ENCODE measurements around the gene CLEC3B.
"Not testable (repeated sequence)": the region's sequence is repeated elsewhere in the genome, so short reads cannot be mapped to it uniquely, and the experiment has no call there.

The CLEC3B gene

DNA sequence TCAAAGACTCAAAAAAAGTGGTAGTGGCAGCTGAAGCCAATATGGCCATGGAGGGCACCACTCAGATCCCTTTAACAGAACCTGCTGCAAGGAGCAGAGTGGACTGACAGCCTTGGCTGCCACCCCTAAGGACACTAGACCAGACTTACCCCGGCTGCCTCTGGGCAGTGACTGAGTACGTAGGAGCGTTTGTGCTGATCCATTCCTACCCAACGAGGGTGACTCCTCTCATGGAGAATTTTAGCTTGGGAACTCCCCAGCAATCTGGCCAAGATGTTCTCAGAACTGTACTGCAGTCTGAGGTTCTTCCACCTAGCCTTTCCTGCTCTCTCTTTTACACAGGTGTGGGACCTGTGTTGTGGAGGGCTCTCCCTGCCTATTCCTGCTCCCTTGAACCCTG is 22.1 kb downstream of the CLEC3B start:
- H3K9ac ChIP-seq (ENCODE audit: low read depth in 1 of 2, low read length in 2 of 2): no peak overlapping the region
- H3K4me1 ChIP-seq (ENCODE audit: control insufficient read depth in 1 of 2, insufficient read depth in 2 of 2, low read length in 2 of 2): no peaks in the 10 kb centered on the region
- no peak overlapping the region for H3K27ac ChIP-seq (ENCODE audit: low read depth, low read length)
- H3K4me3 ChIP-seq (ENCODE audit: low read depth in 1 of 2, low read length in 2 of 2): no peak overlapping the region
- no peaks in the 10 kb centered on the region for H3K36me3 ChIP-seq (ENCODE audit: control insufficient read depth in 1 of 2, insufficient read depth in 2 of 2, low read length in 2 of 2)
- peaks cover 0 to 7% of the 10 kb centered on the region in 2 donors for H3K27me3 ChIP-seq (ENCODE audit: control insufficient read depth in 1 of 2, insufficient read depth in 2 of 2, low read length in 2 of 2)
- no peaks in the 10 kb centered on the region for H3K9me3 ChIP-seq (ENCODE audit: control insufficient read depth in 1 of 2, low read length in 2 of 2)

DNA sequence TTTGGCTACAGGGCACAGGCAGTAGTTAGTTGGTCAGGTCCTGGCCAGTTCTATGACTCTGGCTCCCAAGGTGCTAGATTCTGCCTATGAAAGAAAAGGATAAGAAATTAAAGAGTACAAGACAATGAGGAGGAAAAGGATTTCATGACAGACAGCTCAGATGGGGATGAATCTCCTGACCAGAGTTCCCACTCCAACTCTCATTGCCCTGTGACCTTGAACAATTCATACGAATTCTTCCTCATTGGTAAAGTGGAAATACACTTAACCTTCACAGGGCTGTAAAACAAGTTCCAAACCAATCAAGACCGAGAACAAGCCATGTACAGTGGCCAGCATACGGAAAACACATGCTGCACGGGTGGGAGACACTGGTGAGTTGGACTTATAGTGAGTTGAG is 23.7 kb downstream of the CLEC3B start:
- no peaks in the 10 kb centered on the region for H3K36me3 ChIP-seq (ENCODE audit: control insufficient read depth in 1 of 2, insufficient read depth in 2 of 2, low read length in 2 of 2)
- no peak overlapping the region for H3K27ac ChIP-seq (ENCODE audit: low read depth, low read length)
- no peak overlapping the region for H3K9ac ChIP-seq (ENCODE audit: low read depth in 1 of 2, low read length in 2 of 2)
- H3K4me1 ChIP-seq (ENCODE audit: control insufficient read depth in 1 of 2, insufficient read depth in 2 of 2, low read length in 2 of 2): no peaks in the 10 kb centered on the region
- H3K9me3 ChIP-seq (ENCODE audit: control insufficient read depth in 1 of 2, low read length in 2 of 2): no peaks in the 10 kb centered on the region
- H3K4me3 ChIP-seq (ENCODE audit: low read depth in 1 of 2, low read length in 2 of 2): no peak overlapping the region
- peaks cover 0 to 7% of the 10 kb centered on the region in 2 donors for H3K27me3 ChIP-seq (ENCODE audit: control insufficient read depth in 1 of 2, insufficient read depth in 2 of 2, low read length in 2 of 2)

DNA sequence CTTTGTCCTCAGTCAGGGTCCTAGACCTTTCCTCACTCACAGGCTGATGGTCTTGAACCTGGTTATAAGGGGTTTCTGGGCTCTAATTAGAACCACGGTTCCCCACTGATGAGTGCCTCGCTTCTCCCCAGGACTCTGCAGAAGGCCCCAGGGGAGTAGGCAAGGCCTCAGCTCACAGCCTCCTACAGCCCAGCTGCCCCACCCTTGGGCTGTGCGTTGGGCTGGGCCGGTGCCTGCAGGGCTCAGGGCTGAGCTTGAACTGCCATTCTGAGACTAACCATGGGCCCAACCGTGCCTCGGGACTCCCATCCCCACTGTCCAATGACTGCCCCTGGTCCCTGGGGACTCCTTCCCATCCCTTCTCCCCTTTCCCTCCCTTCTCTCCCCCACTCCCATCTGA is 25.6 kb downstream of the CLEC3B start:
- Histone ChIP-seq H3K27ac (ENCODE audit: low read depth, low read length) (no peak overlapping the region), H3K27me3 (ENCODE audit: control insufficient read depth in 1 of 2, insufficient read depth in 2 of 2, low read length in 2 of 2) (peaks cover 0 to 4% of the 10 kb centered on the region in 2 donors), H3K9me3 (ENCODE audit: control insufficient read depth in 1 of 2, low read length in 2 of 2) (no peaks in the 10 kb centered on the region), H3K4me1 (ENCODE audit: control insufficient read depth in 1 of 2, insufficient read depth in 2 of 2, low read length in 2 of 2) (no peaks in the 10 kb centered on the region), H3K4me3 (ENCODE audit: low read depth in 1 of 2, low read length in 2 of 2) (no peak overlapping the region), H3K9ac (ENCODE audit: low read depth in 1 of 2, low read length in 2 of 2) (no peak overlapping the region), H3K36me3 (ENCODE audit: control insufficient read depth in 1 of 2, insufficient read depth in 2 of 2, low read length in 2 of 2) (no peaks in the 10 kb centered on the region)

DNA sequence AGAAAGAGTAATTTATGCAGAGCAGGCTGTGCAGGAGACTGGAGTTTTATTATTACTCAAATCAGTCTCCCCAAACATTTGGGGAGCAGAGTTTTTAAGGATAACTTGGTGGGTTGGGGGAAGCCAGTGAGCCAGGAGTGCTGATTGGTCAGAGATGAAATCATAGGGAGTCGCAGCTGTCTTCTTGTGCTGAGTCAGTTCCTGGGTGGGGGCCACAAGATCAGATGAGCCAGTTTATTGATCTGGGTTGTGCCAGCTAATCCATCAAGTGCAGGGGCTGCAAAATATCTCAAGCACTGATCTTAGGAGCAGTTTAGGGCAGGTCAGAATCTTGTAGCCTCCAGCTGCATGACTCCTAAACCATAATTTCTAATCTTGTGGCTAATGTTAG is 27.7 kb downstream of the CLEC3B start:
- H3K9ac ChIP-seq (ENCODE audit: low read depth in 1 of 2, low read length in 2 of 2); H3K4me1 ChIP-seq (ENCODE audit: control insufficient read depth in 1 of 2, insufficient read depth in 2 of 2, low read length in 2 of 2); H3K4me3 ChIP-seq (ENCODE audit: low read depth in 1 of 2, low read length in 2 of 2); H3K9me3 ChIP-seq (ENCODE audit: control insufficient read depth in 1 of 2, low read length in 2 of 2); H3K36me3 ChIP-seq (ENCODE audit: control insufficient read depth in 1 of 2, insufficient read depth in 2 of 2, low read length in 2 of 2); H3K27me3 ChIP-seq (ENCODE audit: control insufficient read depth in 1 of 2, insufficient read depth in 2 of 2, low read length in 2 of 2); H3K27ac ChIP-seq (ENCODE audit: low read depth, low read length): not testable (repeated sequence)

DNA sequence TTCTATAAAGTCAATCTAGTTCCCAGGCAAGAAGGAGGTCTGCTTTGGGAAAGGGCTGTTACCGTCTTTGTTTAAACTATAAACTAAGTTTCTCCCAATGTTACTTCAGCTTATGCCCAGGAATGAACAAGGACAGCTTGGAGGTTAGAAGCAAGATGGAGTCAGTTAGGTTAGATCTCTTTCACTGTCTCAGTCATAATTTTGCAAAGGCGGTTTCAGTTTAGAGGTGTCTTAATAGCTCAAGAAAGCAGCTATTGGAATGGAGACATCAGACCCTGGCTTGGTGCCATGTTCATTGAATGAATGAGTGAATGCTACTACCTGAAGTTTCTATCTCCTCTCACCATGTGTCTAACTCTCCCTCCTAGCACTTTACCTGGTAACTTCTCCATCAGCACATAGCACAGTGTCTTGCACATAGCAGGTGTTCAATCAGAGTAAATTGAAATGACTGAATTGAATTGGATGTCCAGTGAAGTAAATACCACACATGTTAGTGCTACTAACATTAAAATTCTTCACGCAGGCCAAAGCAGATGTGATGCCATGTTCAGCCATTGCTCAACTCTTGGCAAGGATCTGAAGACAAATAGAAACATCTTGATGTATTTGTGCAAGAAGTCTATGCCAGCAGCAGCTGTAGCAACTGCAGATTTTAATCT is 28.2 kb downstream of the CLEC3B start:
- no peak overlapping the region for H3K4me3 ChIP-seq (ENCODE audit: low read depth in 1 of 2, low read length in 2 of 2)
- no peaks in the 10 kb centered on the region for H3K36me3 ChIP-seq (ENCODE audit: control insufficient read depth in 1 of 2, insufficient read depth in 2 of 2, low read length in 2 of 2)
- H3K4me1 ChIP-seq (ENCODE audit: control insufficient read depth in 1 of 2, insufficient read depth in 2 of 2, low read length in 2 of 2): no peaks in the 10 kb centered on the region
- H3K9me3 ChIP-seq (ENCODE audit: control insufficient read depth in 1 of 2, low read length in 2 of 2): no peaks in the 10 kb centered on the region
- no peak overlapping the region for H3K27ac ChIP-seq (ENCODE audit: low read depth, low read length)
- no peaks in the 10 kb centered on the region for H3K27me3 ChIP-seq (ENCODE audit: control insufficient read depth in 1 of 2, insufficient read depth in 2 of 2, low read length in 2 of 2)
- no peak overlapping the region for H3K9ac ChIP-seq (ENCODE audit: low read depth in 1 of 2, low read length in 2 of 2)

DNA sequence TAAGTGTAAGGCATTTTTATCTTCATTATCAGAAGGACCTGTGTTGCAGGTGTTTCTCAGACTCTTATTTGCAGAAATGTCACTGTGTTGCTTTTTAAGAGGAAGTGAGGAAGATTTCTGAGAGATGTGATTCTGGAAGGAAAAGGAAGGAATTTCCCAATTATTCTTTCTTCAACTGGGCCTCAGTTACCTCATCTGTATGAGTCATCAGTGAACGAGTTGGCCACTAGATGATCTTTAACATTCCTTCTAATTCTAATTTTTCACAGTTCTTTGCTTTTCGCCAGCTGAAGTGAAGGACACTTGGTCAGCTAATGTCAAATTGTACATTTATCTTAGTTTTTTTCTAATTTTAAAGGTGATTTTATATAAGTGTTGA is 28.9 kb downstream of the CLEC3B start:
- H3K4me3 ChIP-seq (ENCODE audit: low read depth in 1 of 2, low read length in 2 of 2): no peak overlapping the region
- H3K27ac ChIP-seq (ENCODE audit: low read depth, low read length): no peak overlapping the region
- H3K36me3 ChIP-seq (ENCODE audit: control insufficient read depth in 1 of 2, insufficient read depth in 2 of 2, low read length in 2 of 2): no peaks in the 10 kb centered on the region
- H3K4me1 ChIP-seq (ENCODE audit: control insufficient read depth in 1 of 2, insufficient read depth in 2 of 2, low read length in 2 of 2): no peaks in the 10 kb centered on the region
- H3K9ac ChIP-seq (ENCODE audit: low read depth in 1 of 2, low read length in 2 of 2): no peak overlapping the region
- no peaks in the 10 kb centered on the region for H3K27me3 ChIP-seq (ENCODE audit: control insufficient read depth in 1 of 2, insufficient read depth in 2 of 2, low read length in 2 of 2)
- no peaks in the 10 kb centered on the region for H3K9me3 ChIP-seq (ENCODE audit: control insufficient read depth in 1 of 2, low read length in 2 of 2)

DNA sequence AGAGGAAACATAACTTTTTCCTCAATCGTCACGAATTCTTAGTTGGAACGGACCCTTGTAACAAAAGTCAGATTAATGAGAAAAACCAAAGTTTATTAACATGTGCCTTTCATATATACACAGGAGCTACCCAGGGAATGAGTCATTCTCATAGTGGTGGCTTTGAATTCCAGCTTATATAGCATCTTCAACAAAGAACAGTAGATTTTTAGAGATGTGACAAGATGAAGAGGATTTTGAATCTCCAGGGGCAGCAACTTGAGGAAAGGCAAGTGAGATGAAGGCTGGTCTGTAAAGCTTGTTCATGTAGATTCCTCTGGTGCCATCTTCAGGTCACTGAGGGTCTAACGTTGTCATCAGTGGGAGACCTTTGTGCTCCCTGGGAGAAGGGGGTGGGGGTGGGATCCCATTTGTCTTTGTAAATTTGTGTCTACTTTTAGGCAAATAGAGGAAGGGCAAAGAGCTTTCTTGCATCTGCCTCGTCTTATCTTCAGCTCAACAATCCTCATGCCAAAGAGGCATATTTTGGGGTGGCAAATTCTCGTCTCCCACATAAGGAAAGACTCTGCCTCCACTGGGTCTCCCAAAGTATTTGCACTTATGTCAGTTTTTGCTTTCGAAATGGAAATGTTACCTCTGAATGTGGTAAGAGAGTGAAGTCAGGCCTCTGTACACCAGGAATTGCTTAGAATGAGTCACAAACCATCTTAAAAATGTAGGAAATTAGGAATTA is 29.5 kb downstream of the CLEC3B start:
- Histone ChIP-seq H3K9ac (ENCODE audit: low read depth in 1 of 2, low read length in 2 of 2) (no peak overlapping the region), H3K4me1 (ENCODE audit: control insufficient read depth in 1 of 2, insufficient read depth in 2 of 2, low read length in 2 of 2) (no peaks in the 10 kb centered on the region), H3K4me3 (ENCODE audit: low read depth in 1 of 2, low read length in 2 of 2) (no peak overlapping the region), H3K27ac (ENCODE audit: low read depth, low read length) (no peak overlapping the region), H3K27me3 (ENCODE audit: control insufficient read depth in 1 of 2, insufficient read depth in 2 of 2, low read length in 2 of 2) (no peaks in the 10 kb centered on the region), H3K9me3 (ENCODE audit: control insufficient read depth in 1 of 2, low read length in 2 of 2) (no peaks in the 10 kb centered on the region), H3K36me3 (ENCODE audit: control insufficient read depth in 1 of 2, insufficient read depth in 2 of 2, low read length in 2 of 2) (no peaks in the 10 kb centered on the region)

DNA sequence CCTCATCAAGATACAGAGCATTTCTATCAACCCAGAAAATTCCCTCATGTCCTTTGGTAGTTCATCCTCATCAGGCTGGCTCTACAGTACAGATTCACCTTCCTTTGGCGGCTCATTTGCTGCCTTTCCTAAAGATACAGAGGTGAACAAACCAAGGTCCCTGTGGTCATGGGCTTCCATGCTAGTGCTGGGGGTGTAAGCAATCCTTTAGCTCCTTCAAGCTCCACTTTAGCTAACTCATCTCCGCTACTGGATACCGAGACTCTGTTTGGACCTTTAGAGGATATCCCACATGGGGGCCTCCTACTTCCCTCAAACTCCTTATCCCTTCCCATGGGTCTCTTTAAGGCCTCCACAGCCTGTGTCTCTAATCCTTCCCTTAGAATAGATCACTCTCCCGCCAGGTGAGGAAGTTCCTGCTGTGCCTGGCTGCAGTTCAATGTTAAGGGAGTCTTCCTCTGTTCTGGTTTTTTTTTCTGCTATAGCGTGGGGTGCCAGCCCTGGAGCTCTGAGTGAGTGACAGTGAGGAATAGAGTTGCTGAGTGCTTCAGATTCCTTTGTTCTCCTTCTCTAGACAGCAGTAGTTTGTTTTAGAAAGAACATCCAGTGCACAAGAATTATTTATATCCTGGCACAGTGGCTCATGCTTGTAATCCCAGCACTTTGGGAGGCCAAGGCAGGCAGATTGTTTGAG is 30.7 kb downstream of the CLEC3B start:
- Histone ChIP-seq H3K36me3 (ENCODE audit: control insufficient read depth in 1 of 2, insufficient read depth in 2 of 2, low read length in 2 of 2) (no peaks in the 10 kb centered on the region), H3K4me1 (ENCODE audit: control insufficient read depth in 1 of 2, insufficient read depth in 2 of 2, low read length in 2 of 2) (no peaks in the 10 kb centered on the region), H3K27me3 (ENCODE audit: control insufficient read depth in 1 of 2, insufficient read depth in 2 of 2, low read length in 2 of 2) (no peaks in the 10 kb centered on the region), H3K9me3 (ENCODE audit: control insufficient read depth in 1 of 2, low read length in 2 of 2) (no peaks in the 10 kb centered on the region), H3K9ac (ENCODE audit: low read depth in 1 of 2, low read length in 2 of 2) (no peak overlapping the region), H3K27ac (ENCODE audit: low read depth, low read length) (no peak overlapping the region), H3K4me3 (ENCODE audit: low read depth in 1 of 2, low read length in 2 of 2) (no peak overlapping the region)

DNA sequence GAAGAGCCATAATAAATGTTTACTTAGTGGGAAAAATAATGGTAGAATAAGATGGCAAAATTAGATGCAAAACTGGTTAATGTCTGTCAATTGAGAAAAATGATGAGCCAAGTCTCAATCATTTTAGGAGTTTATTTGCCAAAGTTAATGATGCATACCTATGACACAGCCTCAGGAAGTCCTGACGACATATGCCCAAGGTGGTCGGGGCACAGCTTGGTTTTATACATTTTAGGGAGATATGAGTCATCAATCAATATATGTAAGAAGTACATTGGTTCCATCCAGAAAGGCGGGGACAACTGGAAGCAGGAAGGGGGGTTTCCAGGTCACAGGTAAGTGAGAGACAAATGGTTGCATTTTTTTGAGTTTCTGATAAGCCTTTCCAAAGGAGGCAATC is 31.5 kb downstream of the CLEC3B start:
- H3K9ac ChIP-seq (ENCODE audit: low read depth in 1 of 2, low read length in 2 of 2): no peak overlapping the region
- H3K4me1 ChIP-seq (ENCODE audit: control insufficient read depth in 1 of 2, insufficient read depth in 2 of 2, low read length in 2 of 2): no peaks in the 10 kb centered on the region
- H3K9me3 ChIP-seq (ENCODE audit: control insufficient read depth in 1 of 2, low read length in 2 of 2): no peaks in the 10 kb centered on the region
- H3K27me3 ChIP-seq (ENCODE audit: control insufficient read depth in 1 of 2, insufficient read depth in 2 of 2, low read length in 2 of 2): no peaks in the 10 kb centered on the region
- no peak overlapping the region for H3K4me3 ChIP-seq (ENCODE audit: low read depth in 1 of 2, low read length in 2 of 2)
- no peak overlapping the region for H3K27ac ChIP-seq (ENCODE audit: low read depth, low read length)
- H3K36me3 ChIP-seq (ENCODE audit: control insufficient read depth in 1 of 2, insufficient read depth in 2 of 2, low read length in 2 of 2): no peaks in the 10 kb centered on the region

DNA sequence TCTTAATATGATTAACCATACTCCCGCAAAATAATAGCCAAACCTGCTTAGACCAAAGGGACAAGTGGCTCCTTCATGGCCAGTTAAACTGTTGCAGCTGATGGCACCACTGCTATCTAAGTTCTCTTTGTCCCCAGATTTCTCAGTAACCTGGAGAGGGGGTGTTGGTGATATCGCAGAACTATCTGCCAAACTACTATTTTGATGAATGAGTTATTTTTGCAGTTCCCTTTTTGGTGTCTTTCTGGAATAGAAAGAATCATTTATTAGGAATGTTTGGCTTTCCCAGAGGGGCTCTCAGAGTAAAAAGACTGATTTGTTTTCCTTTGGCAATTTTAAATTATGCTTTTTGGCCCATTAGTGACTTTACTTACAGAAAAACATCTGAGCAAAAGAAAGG is 33.0 kb downstream of the CLEC3B start:
- no peaks in the 10 kb centered on the region for H3K4me1 ChIP-seq (ENCODE audit: control insufficient read depth in 1 of 2, insufficient read depth in 2 of 2, low read length in 2 of 2)
- no peak overlapping the region for H3K4me3 ChIP-seq (ENCODE audit: low read depth in 1 of 2, low read length in 2 of 2)
- no peaks in the 10 kb centered on the region for H3K36me3 ChIP-seq (ENCODE audit: control insufficient read depth in 1 of 2, insufficient read depth in 2 of 2, low read length in 2 of 2)
- no peak overlapping the region for H3K9ac ChIP-seq (ENCODE audit: low read depth in 1 of 2, low read length in 2 of 2)
- no peak overlapping the region for H3K27ac ChIP-seq (ENCODE audit: low read depth, low read length)
- no peaks in the 10 kb centered on the region for H3K9me3 ChIP-seq (ENCODE audit: control insufficient read depth in 1 of 2, low read length in 2 of 2)
- H3K27me3 ChIP-seq (ENCODE audit: control insufficient read depth in 1 of 2, insufficient read depth in 2 of 2, low read length in 2 of 2): no peaks in the 10 kb centered on the region

Measured in duodenal mucosa (tissue), 2 donors.